Peyer's patch (tissue), 4 donors: ENCODE results near the gene C7orf57.

Source experiments
- POLR2A ChIP-seq, 2 donors: fragments of 450-650 bp; IDR thresholded peaks; one replicate each; pipeline ENCODE4 v1.5.1; 2017; ENCODE audit warnings: antibody characterized with exemption in 2 of 2, mild to moderate bottlenecking in 2 of 2, moderate library complexity in 2 of 2
- TF ChIP-seq, protein P1 (sequence below), 6 experiments: fragments of 450-650 bp in 4 of 6; fragments of 200-600 bp in 2 of 6; sonication (generic) in 1 of 6; IDR thresholded peaks; one replicate each; pipeline ENCODE4 v1.5.1; 2017 to 2019; ENCODE audit warnings: antibody characterized with exemption in 6 of 6, mild to moderate bottlenecking in 3 of 6, moderate library complexity in 1 of 6

DNA sequence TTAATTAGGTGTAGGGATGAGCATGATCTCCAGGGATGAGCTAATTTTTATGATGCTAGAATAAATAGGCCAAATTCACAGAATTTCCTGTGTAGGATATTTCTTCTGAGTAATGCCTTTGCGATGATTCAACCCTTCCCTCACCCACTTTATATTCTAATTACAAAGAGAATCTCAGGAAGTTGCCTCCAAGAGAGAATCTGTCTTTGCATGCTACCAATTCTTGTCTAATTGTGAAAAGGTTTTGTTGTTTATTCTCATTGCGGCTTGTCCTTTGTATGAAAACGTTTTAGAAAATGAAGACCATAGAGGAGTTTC, 6.3 kb downstream of the C7orf57 start:
- TF ChIP-seq, protein P1, sequence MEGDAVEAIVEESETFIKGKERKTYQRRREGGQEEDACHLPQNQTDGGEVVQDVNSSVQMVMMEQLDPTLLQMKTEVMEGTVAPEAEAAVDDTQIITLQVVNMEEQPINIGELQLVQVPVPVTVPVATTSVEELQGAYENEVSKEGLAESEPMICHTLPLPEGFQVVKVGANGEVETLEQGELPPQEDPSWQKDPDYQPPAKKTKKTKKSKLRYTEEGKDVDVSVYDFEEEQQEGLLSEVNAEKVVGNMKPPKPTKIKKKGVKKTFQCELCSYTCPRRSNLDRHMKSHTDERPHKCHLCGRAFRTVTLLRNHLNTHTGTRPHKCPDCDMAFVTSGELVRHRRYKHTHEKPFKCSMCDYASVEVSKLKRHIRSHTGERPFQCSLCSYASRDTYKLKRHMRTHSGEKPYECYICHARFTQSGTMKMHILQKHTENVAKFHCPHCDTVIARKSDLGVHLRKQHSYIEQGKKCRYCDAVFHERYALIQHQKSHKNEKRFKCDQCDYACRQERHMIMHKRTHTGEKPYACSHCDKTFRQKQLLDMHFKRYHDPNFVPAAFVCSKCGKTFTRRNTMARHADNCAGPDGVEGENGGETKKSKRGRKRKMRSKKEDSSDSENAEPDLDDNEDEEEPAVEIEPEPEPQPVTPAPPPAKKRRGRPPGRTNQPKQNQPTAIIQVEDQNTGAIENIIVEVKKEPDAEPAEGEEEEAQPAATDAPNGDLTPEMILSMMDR (IDR thresholded peaks at IDR 0.05), result no peak
- TF ChIP-seq POLR2A (IDR thresholded peaks at IDR 0.05), result no peak
